HCT116 (cell line): ENCODE results near the gene CRHBP. TPM values are rescaled to one million over a fixed set of nuclear protein-coding genes. Genes with fewer than 3 reads are reported as not detected.

Source experiments
- ATAC-seq: fragments of 200-7000 bp; cut with Tn5 transposase; 2 replicates; pipeline ENCODE4 v1.9.1; 2020; ENCODE audit warnings: mild to moderate bottlenecking, moderate library complexity
- BruUV-seq: library from RNA; stranded (reverse); fragments of 400-500 nt; replicated peaks from 2 replicates; lab custom pipeline; 2021; lab: Mats Ljungman, UMichigan
- CTCF ChIA-PET: fragments of 300-600 bp; sonication (Branson Sonifier 250); formaldehyde crosslinking; loops from one replicate; lab custom pipeline; 2021; ENCODE audit warnings: antibody characterized with exemption; lab: Charles Lee
- POLR2A ChIA-PET: fragments of 300-600, 350-600 bp; sonication (Branson Sonifier 250); formaldehyde crosslinking; loops from one replicate; lab custom pipeline; 2021; ENCODE audit warnings: antibody characterized with exemption; lab: Charles Lee
- RAD21 ChIA-PET, 2 experiments: fragments of 300-600 bp; sonication (Branson Sonifier 250); formaldehyde crosslinking; loops; one replicate each; lab custom pipeline; 2023; ENCODE audit warnings: low total read pairs in 2 of 2; ENCODE audit not compliant: uncharacterized antibody in 2 of 2, unreplicated experiment in 2 of 2, low non-redundant PET in 1 of 2; lab: Charles Lee
- DNase-seq: peaks from one replicate; pipeline ENCODE4 v3.0.0-alpha.2; 2010; ENCODE audit warnings: low read depth, low spot score
- H2AFZ ChIP-seq: fragments of 200-600 bp; shearing (Covaris generic), sonication (generic); 2 replicates; pipeline ENCODE4 v1.6.1; 2017; ENCODE audit warnings: low read depth, mixed run types, mixed read lengths, antibody characterized with exemption, low read length; ENCODE audit not compliant: poor library complexity, severe bottlenecking
- H3K27ac ChIP-seq: 2 replicates; pipeline ENCODE4 v1.5.1; 2012; ENCODE audit warnings: low read depth, low read length
- H3K27me3 ChIP-seq: fragments of 200-600 bp; sonication (generic); 2 replicates; pipeline ENCODE4 v1.6.1; 2016; ENCODE audit warnings: mixed run types, low read length, mixed read lengths; ENCODE audit not compliant: insufficient read depth
- H3K36me3 ChIP-seq, 2 experiments: fragments of 200-500 bp in 1 of 2; fragments of 200-600 bp in 1 of 2; sonication (Bioruptor generic) in 1 of 2; sonication (generic) in 1 of 2; 2 replicates each; pipeline versions ENCODE4 v1.5.1 to v1.6.1; 2014 to 2016; ENCODE audit warnings: low read length in 2 of 2, inconsistent platforms in 1 of 2, mixed read lengths in 1 of 2, mixed run types in 1 of 2; ENCODE audit not compliant: insufficient read depth in 2 of 2, control insufficient read depth in 1 of 2
- H3K4me1 ChIP-seq, 2 experiments: fragments of 200-600 bp in 1 of 2; sonication (generic) in 1 of 2; 2 replicates each; pipeline versions ENCODE4 v1.5.1 to v1.6.1; 2012 to 2017; ENCODE audit warnings: low read length in 2 of 2, inconsistent platforms in 1 of 2, mild to moderate bottlenecking in 1 of 2, mixed read lengths in 1 of 2, mixed run types in 1 of 2, moderate library complexity in 1 of 2; ENCODE audit not compliant: insufficient read depth in 2 of 2, control insufficient read depth in 1 of 2
- H3K4me2 ChIP-seq: fragments of 200-600 bp; sonication (generic); 2 replicates; pipeline ENCODE4 v1.6.1; 2017; ENCODE audit warnings: mixed run types, low read length, mixed read lengths
- H3K4me3 ChIP-seq, 2 experiments: fragments of 200-600 bp in 1 of 2; sonication (generic) in 1 of 2; replicated peaks in 1 of 2; 2 replicates each; pipeline ENCODE4 v1.5.1; 2011 to 2016; ENCODE audit warnings: low read length in 2 of 2, control low read depth in 1 of 2, low read depth in 1 of 2, mild to moderate bottlenecking in 1 of 2, mixed read lengths in 1 of 2, mixed run types in 1 of 2
- H3K79me2 ChIP-seq: fragments of 200-600 bp; sonication (generic); 2 replicates; pipeline ENCODE4 v1.6.1; 2017; ENCODE audit warnings: mild to moderate bottlenecking, mixed run types, low read length, moderate library complexity, mixed read lengths; ENCODE audit not compliant: insufficient read depth
- H3K9ac ChIP-seq: fragments of 200-600 bp; sonication (generic); 2 replicates; pipeline ENCODE4 v1.6.1; 2016; ENCODE audit warnings: low read length, mixed read lengths
- H3K9me2 ChIP-seq: fragments of 200-600 bp; sonication (generic), shearing (Covaris generic); 2 replicates; pipeline ENCODE4 v1.6.1; 2017; ENCODE audit warnings: mixed run types, mild to moderate bottlenecking, moderate library complexity; ENCODE audit not compliant: insufficient read depth
- H3K9me3 ChIP-seq, 2 experiments: fragments of 200-500 bp in 1 of 2; fragments of 200-600 bp in 1 of 2; sonication (Bioruptor generic) in 1 of 2; sonication (generic) in 1 of 2; 2 replicates each; pipeline ENCODE4 v1.6.1; 2014 to 2017; ENCODE audit warnings: low read length in 2 of 2, mixed read lengths in 2 of 2, inconsistent platforms in 1 of 2, low read depth in 1 of 2, mild to moderate bottlenecking in 1 of 2, mixed run types in 1 of 2, moderate library complexity in 1 of 2; ENCODE audit not compliant: control insufficient read depth in 1 of 2, insufficient read depth in 1 of 2
- H4K20me1 ChIP-seq: fragments of 200-600 bp; sonication (generic), shearing (Covaris generic); 2 replicates; pipeline ENCODE4 v1.6.1; 2017; ENCODE audit warnings: mixed run types, mild to moderate bottlenecking, moderate library complexity; ENCODE audit not compliant: insufficient read depth
- ATF3 ChIP-seq: IDR thresholded peaks from 2 replicates; pipeline ENCODE4 v1.6.1; 2012
- ELF1 ChIP-seq: IDR thresholded peaks from 2 replicates; pipeline ENCODE4 v1.6.1; 2012; ENCODE audit warnings: low read depth, borderline replicate concordance
- EZH2phosphoT487 ChIP-seq: fragments of 200-600 bp; IDR thresholded peaks from 2 replicates; pipeline ENCODE4 v1.6.1; 2018; ENCODE audit warnings: antibody characterized with exemption, borderline replicate concordance
- JUND ChIP-seq: IDR thresholded peaks from 2 replicates; pipeline ENCODE4 v1.6.1; 2012
- POLR2A ChIP-seq: IDR thresholded peaks from 2 replicates; pipeline ENCODE4 v1.7.0; 2011; ENCODE audit warnings: borderline replicate concordance; ENCODE audit not compliant: insufficient read depth, insufficient read length; ENCODE audit errors: extremely low read depth
- POLR2AphosphoS5 ChIP-seq: IDR thresholded peaks from 2 replicates; pipeline ENCODE4 v1.6.1; 2011; ENCODE audit warnings: mild to moderate bottlenecking, low read depth, low read length, moderate library complexity
- RAD21 ChIP-seq: IDR thresholded peaks from 2 replicates; pipeline ENCODE4 v1.6.1; 2012; ENCODE audit warnings: low read depth, mild to moderate bottlenecking
- SIN3A ChIP-seq: IDR thresholded peaks from 2 replicates; pipeline ENCODE4 v1.6.1; 2012; ENCODE audit warnings: low read depth
- SP1 ChIP-seq: IDR thresholded peaks from 2 replicates; pipeline ENCODE4 v1.6.1; 2012; ENCODE audit warnings: low read depth
- TCF7L2 ChIP-seq: IDR thresholded peaks from 2 replicates; pipeline ENCODE4 v1.7.0; 2011; ENCODE audit warnings: borderline replicate concordance, inconsistent platforms; ENCODE audit not compliant: insufficient read depth, insufficient read length; ENCODE audit errors: extremely low read depth
- YY1 ChIP-seq: IDR thresholded peaks from 2 replicates; pipeline ENCODE4 v1.6.1; 2011; ENCODE audit warnings: low read length, low read depth, moderate library complexity, mild to moderate bottlenecking; ENCODE audit not compliant: insufficient replicate concordance; ENCODE audit errors: extremely low read depth
- intact Hi-C: fragments of 100-400 bp; cut with micrococcal nuclease; formaldehyde crosslinking; loops from 2 replicates; pipeline ENCODE4 v1.10.0; 2022
- total RNA-seq: library from RNA; stranded (reverse); gene quantifications from one replicate; pipeline ENCODE4 v1.2.1, GENCODE V29; 2021; ENCODE audit not compliant: unreplicated experiment

The CRHBP gene
- total RNA-seq, 1 experiment from 2014 or later: not detected

DNA sequence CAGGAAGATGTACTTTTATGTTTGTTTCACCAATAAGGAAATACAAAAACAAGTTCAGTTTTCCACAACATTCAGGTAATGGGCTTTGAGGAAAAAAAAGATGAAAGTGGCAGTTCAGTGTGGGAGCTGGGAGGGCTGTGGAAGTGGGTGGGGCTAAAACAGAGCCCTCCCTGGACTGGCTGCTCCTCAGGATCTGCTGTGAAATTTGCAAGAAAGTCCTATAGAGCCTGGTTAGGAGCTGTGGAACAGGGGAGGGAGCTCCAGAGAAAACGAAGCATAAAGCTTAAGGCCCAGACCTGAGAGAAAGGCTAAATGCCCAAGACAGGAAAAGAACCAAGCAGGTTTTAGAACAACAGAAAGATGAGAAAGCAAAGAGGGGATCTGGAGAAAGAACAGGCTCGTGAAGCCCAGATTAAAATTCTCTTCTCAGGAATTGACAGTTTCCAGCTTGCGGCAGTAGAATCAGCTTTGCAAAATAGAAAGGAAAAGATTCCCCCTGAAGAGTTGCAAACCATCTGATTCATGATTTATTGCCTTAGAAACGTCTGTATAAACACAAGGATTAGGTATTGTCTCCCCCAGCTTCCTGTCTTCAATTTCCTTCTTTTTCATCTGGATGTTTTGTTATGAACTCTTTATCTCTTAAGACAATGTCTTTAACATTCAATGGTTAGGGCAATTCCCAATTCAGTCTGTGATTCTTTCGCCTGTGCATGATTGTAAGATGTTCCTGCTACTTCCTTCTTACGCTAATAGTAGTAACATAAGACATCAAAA lies 26.3 kb upstream of the CRHBP start:
- no peak overlapping the region for H3K4me3 ChIP-seq
- H3K27me3 ChIP-seq: peaks cover 4% of the 10 kb centered on the region; the same call in 1 of the 2 replicates
- no peak overlapping the region for H3K9ac ChIP-seq
- no peak for TF ChIP-seq SP1
- TF ChIP-seq EZH2phosphoT487: no peak
- TF ChIP-seq ELF1: no peak
- no peak for TF ChIP-seq RAD21
- no peak for TF ChIP-seq JUND
- no peak for TF ChIP-seq ATF3
- TF ChIP-seq TCF7L2: no peak
- TF ChIP-seq POLR2AphosphoS5: no peak
- no peak for TF ChIP-seq SIN3A
- no peak for TF ChIP-seq YY1
- TF ChIP-seq POLR2A: no peak
- TF ChIP-seq, all 23 proteins: peak for 0
- Histone ChIP-seq H3K4me1 (no peaks in the 10 kb centered on the region), H3K36me3 (no peaks in the 10 kb centered on the region), H2AFZ (no peak overlapping the region), H3K27ac (no peak overlapping the region), H3K9me3 (no peaks in the 10 kb centered on the region), H3K4me2 (no peak overlapping the region), H3K9me2 (no peaks in the 10 kb centered on the region), H3K79me2 (no peaks in the 10 kb centered on the region), H4K20me1 (no peaks in the 10 kb centered on the region)
- intact Hi-C loops: no loop called here
- ChIA-PET RAD21 (no interaction called here), CTCF (no interaction called here), POLR2A (interaction anchor here (1.1 kb wide), 1 partner anchor 103 kb away, joined by 3 read pairs; no protein-coding TSS in a partner anchor)
- DNase-seq (no peak), ATAC-seq (no peak)
- no TSS peak for BruUV-seq
